CMK (cell line): ENCODE measurements around the gene GUCA2B.

Source experiments
- DNase-seq: peaks from one replicate; pipeline ENCODE4 v3.0.0-alpha.2; 2010; ENCODE audit warnings: low read depth

Gene GUCA2B

GRCh38 chr1:42152907-42153600 lies at the start of gene GUCA2B:
GUCA2B (plus strand) TSS chr1:42153410; CDS start chr1:42153451, 41 bp downstream.
- no peak for DNase-seq

- DNase-seq = no peak
Measured at GRCh38 chr1:42105025-42105424, 48.2 kb upstream of the GUCA2B start.

- DNase-seq = no peak
Measured at GRCh38 chr1:42108309-42108708, 44.9 kb upstream of the GUCA2B start.

GRCh38 chr1:42109600-42109999 lies 43.6 kb upstream of the GUCA2B start:
- DNase-seq = no peak

- no peak for DNase-seq
Measured at GRCh38 chr1:42114229-42114628, 39.0 kb upstream of the GUCA2B start.

- no peak for DNase-seq
Measured at GRCh38 chr1:42117214-42117613, 36.0 kb upstream of the GUCA2B start.

- DNase-seq = no peak
Measured at GRCh38 chr1:42118125-42118524, 35.1 kb upstream of the GUCA2B start.

- DNase-seq = no peak
Measured at GRCh38 chr1:42122408-42122807, 30.8 kb upstream of the GUCA2B start.

GRCh38 chr1:42125552-42125951 lies 27.7 kb upstream of the GUCA2B start:
- DNase-seq = no peak

- DNase-seq = no peak
Measured at GRCh38 chr1:42127767-42128166, 25.4 kb upstream of the GUCA2B start.

GRCh38 chr1:42128499-42128898 lies 24.7 kb upstream of the GUCA2B start:
- no peak for DNase-seq

- DNase-seq = no peak
Measured at GRCh38 chr1:42128964-42129363, 24.2 kb upstream of the GUCA2B start.

GRCh38 chr1:42130061-42130660 lies 23.0 kb upstream of the GUCA2B start:
- DNase-seq = no peak

- DNase-seq = no peak
Measured at GRCh38 chr1:42133390-42133789, 19.8 kb upstream of the GUCA2B start.

- no peak for DNase-seq
Measured at GRCh38 chr1:42133809-42134526, 19.2 kb upstream of the GUCA2B start.

- no peak for DNase-seq
Measured at GRCh38 chr1:42135426-42135825, 17.8 kb upstream of the GUCA2B start.

- DNase-seq = no peak
Measured at GRCh38 chr1:42136466-42136865, 16.7 kb upstream of the GUCA2B start.

GRCh38 chr1:42137766-42138165 lies 15.4 kb upstream of the GUCA2B start:
- DNase-seq = no peak

- no peak for DNase-seq
Measured at GRCh38 chr1:42138586-42138985, 14.6 kb upstream of the GUCA2B start.

- no peak for DNase-seq
Measured at GRCh38 chr1:42139444-42139843, 13.8 kb upstream of the GUCA2B start.

- no peak for DNase-seq
Measured at GRCh38 chr1:42140191-42140590, 13.0 kb upstream of the GUCA2B start.

- no peak for DNase-seq
Measured at GRCh38 chr1:42141978-42142377, 11.2 kb upstream of the GUCA2B start.
